Ishikawa (cell line): Measurements from ENCODE around the gene ASH1L.

Experiments used
- CEBPB ChIP-seq: IDR thresholded peaks from 2 replicates; pipeline ENCODE4 v1.6.1; 2012
- CREB1 ChIP-seq: IDR thresholded peaks from 2 replicates; pipeline ENCODE4 v1.6.1; 2012; ENCODE audit warnings: low read depth
- EGR1 ChIP-seq: IDR thresholded peaks from 2 replicates; pipeline ENCODE4 v1.6.1; 2012
- EP300 ChIP-seq: IDR thresholded peaks from 2 replicates; pipeline ENCODE4 v1.6.1; 2012; ENCODE audit warnings: borderline replicate concordance
- FOXM1 ChIP-seq: IDR thresholded peaks from 2 replicates; pipeline ENCODE4 v1.6.1; 2012; ENCODE audit warnings: low read depth, borderline replicate concordance
- NFIC ChIP-seq: IDR thresholded peaks from 2 replicates; pipeline ENCODE4 v1.6.1; 2012
- RAD21 ChIP-seq: IDR thresholded peaks from 2 replicates; pipeline ENCODE4 v1.6.1; 2012; ENCODE audit warnings: low read depth
- TAF1 ChIP-seq: IDR thresholded peaks from 2 replicates; pipeline ENCODE4 v1.6.1; 2012; ENCODE audit warnings: low read depth, mild to moderate bottlenecking
- TCF12 ChIP-seq: IDR thresholded peaks from 2 replicates; pipeline ENCODE4 v1.6.1; 2012; ENCODE audit warnings: low read depth
- TEAD4 ChIP-seq: IDR thresholded peaks from 2 replicates; pipeline ENCODE4 v1.6.1; 2012
- YY1 ChIP-seq: IDR thresholded peaks from 2 replicates; pipeline ENCODE4 v1.6.1; 2012; ENCODE audit warnings: low read depth
- ZBTB7A ChIP-seq: IDR thresholded peaks from 2 replicates; pipeline ENCODE4 v1.6.1; 2012; ENCODE audit warnings: low read depth
- TF ChIP-seq, protein P1 (sequence below): IDR thresholded peaks from 2 replicates; pipeline ENCODE4 v1.6.1; 2012; ENCODE audit warnings: low read depth, mild to moderate bottlenecking
- TF ChIP-seq, protein P2 (sequence below): IDR thresholded peaks from 2 replicates; pipeline ENCODE4 v1.6.1; 2012
- TF ChIP-seq, protein P3 (sequence below): IDR thresholded peaks from 2 replicates; pipeline ENCODE4 v1.6.1; 2012

Gene ASH1L

DNA sequence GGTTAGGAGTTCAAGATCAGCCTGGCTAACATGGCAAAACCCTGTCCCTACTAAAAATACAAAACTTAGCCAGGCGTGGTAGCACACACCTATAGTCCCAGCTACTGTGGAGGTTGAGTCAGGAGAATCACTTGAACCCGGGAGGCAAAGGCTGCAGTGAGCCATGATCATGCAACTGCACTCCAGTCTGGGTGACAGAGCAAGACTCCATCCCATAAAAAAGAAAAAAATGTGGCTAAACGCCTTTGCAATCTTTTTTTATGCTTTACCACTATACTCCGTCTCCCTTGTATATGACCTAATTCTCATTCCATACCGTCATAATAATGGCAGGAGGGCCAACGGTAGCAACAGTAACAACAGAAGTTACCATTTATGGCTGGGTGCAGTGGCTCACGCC is 109.5 kb downstream of the ASH1L start:
- no peak for TF ChIP-seq ZBTB7A
- TF ChIP-seq CEBPB, result no peak
- TF ChIP-seq CREB1, result no peak
- TF ChIP-seq TAF1, result no peak
- TF ChIP-seq, protein P1, sequence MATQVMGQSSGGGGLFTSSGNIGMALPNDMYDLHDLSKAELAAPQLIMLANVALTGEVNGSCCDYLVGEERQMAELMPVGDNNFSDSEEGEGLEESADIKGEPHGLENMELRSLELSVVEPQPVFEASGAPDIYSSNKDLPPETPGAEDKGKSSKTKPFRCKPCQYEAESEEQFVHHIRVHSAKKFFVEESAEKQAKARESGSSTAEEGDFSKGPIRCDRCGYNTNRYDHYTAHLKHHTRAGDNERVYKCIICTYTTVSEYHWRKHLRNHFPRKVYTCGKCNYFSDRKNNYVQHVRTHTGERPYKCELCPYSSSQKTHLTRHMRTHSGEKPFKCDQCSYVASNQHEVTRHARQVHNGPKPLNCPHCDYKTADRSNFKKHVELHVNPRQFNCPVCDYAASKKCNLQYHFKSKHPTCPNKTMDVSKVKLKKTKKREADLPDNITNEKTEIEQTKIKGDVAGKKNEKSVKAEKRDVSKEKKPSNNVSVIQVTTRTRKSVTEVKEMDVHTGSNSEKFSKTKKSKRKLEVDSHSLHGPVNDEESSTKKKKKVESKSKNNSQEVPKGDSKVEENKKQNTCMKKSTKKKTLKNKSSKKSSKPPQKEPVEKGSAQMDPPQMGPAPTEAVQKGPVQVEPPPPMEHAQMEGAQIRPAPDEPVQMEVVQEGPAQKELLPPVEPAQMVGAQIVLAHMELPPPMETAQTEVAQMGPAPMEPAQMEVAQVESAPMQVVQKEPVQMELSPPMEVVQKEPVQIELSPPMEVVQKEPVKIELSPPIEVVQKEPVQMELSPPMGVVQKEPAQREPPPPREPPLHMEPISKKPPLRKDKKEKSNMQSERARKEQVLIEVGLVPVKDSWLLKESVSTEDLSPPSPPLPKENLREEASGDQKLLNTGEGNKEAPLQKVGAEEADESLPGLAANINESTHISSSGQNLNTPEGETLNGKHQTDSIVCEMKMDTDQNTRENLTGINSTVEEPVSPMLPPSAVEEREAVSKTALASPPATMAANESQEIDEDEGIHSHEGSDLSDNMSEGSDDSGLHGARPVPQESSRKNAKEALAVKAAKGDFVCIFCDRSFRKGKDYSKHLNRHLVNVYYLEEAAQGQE, result no peak
- TF ChIP-seq EGR1, result no peak
- no peak for TF ChIP-seq EP300
- TF ChIP-seq, protein P2, sequence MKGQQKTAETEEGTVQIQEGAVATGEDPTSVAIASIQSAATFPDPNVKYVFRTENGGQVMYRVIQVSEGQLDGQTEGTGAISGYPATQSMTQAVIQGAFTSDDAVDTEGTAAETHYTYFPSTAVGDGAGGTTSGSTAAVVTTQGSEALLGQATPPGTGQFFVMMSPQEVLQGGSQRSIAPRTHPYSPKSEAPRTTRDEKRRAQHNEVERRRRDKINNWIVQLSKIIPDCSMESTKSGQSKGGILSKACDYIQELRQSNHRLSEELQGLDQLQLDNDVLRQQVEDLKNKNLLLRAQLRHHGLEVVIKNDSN, result no peak
- no peak for TF ChIP-seq RAD21
- TF ChIP-seq FOXM1, result no peak
- no peak for TF ChIP-seq TEAD4
- TF ChIP-seq NFIC, result no peak
- TF ChIP-seq TCF12, result no peak
- TF ChIP-seq, protein P3, sequence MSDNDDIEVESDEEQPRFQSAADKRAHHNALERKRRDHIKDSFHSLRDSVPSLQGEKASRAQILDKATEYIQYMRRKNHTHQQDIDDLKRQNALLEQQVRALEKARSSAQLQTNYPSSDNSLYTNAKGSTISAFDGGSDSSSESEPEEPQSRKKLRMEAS, result no peak
- TF ChIP-seq YY1, result no peak

DNA sequence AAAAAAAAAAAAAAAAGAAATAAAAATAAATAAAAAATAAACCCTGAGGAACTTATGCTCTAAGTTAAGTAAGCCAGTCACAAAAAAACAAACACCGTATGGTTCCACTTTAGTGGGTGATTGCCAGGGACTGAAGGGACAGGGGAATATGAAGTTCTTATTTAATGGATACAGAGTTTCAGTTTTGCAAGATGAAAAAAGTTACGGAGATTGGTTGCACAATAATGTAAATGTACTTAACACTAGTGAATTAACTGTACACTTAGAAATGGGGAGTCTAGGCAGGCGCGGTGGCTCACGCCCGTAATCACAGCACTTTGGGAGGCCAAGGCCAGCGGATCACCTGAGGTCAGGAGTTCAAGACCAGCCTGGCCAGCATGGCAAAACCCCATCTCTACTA is 111.4 kb downstream of the ASH1L start:
- TF ChIP-seq TAF1 (no peak), EP300 (no peak)

DNA sequence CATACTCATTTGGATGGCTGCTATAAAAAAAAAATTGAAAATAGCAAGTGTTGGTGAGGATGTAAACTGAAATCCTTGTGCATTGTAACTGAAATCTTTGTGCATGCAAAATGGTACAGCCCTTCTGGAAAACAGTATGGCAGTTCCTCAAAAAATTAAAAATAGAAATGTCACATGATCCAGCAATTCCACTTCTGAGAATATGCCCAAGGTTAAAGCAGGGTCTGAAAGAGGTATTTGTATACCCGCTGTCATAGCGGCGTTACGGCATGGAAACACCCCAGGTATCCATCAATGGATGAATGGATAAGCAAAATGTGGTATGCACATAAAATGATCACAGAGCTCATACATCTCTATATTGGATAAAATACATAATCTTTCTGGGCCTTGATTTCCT is 125.2 kb downstream of the ASH1L start:
- TF ChIP-seq, protein P2, result no peak
- no peak for TF ChIP-seq TCF12
- TF ChIP-seq, protein P3, result no peak
- TF ChIP-seq ZBTB7A, result no peak
- no peak for TF ChIP-seq NFIC
- TF ChIP-seq, protein P1, result no peak
- TF ChIP-seq CREB1, result no peak
- no peak for TF ChIP-seq CEBPB
- no peak for TF ChIP-seq TEAD4
- no peak for TF ChIP-seq EGR1
- TF ChIP-seq EP300, result no peak

DNA sequence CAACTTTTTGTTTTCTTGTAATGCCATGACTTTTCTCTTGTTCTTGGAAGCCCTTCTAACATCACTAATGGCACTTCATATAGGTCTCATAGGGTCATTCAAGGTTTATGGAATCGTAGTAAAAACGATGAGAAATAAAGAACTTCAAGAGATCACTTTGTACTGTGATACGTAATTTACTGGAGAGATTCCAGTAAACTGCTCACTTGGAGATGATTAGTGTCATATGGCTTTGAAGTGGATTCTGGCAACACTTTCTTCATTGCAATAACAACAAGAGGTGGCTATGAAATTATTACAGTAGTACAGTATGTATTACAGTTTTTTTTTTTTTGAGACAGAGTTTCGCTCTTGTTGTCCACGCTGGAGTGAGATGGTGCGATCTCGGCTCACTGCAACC is 138.5 kb downstream of the ASH1L start:
- TF ChIP-seq NFIC (no peak), EP300 (no peak), ZBTB7A (no peak), TEAD4 (no peak), YY1 (no peak), EGR1 (no peak), CREB1 (no peak), FOXM1 (no peak), CEBPB (no peak), RAD21 (no peak), TAF1 (no peak)
- TF ChIP-seq, protein P3, result no peak
- TF ChIP-seq, protein P1, result no peak
- TF ChIP-seq, protein P2, result no peak
